Middle frontal gyrus (tissue), 1 donor: ENCODE measurements around the gene CDC20B.

ENCODE experiments used
- DNase-seq: peaks from one replicate; pipeline ENCODE4 v3.0.0-alpha.2; 2015; ENCODE audit warnings: low spot score; ENCODE audit errors: extremely low spot score

Gene CDC20B

GRCh38 chr5:55172937-55173686 lies at the start of gene CDC20B:
TSS of gene CDC20B (minus strand) at chr5:55173177. CDS start at chr5:55173000, 177 bp downstream.
- DNase-seq = no peak

GRCh38 chr5:55222092-55222984 lies 49.4 kb upstream of the CDC20B start:
- no peak for DNase-seq

GRCh38 chr5:55220433-55221185 lies 47.6 kb upstream of the CDC20B start:
- no peak for DNase-seq

- no peak for DNase-seq
Measured at GRCh38 chr5:55219770-55220169, 46.8 kb upstream of the CDC20B start.

GRCh38 chr5:55218967-55219366 lies 46.0 kb upstream of the CDC20B start:
- DNase-seq = no peak

GRCh38 chr5:55211184-55211874 lies 38.4 kb upstream of the CDC20B start:
- no peak for DNase-seq

- DNase-seq = no peak
Measured at GRCh38 chr5:55205001-55205400, 32.0 kb upstream of the CDC20B start.

GRCh38 chr5:55191165-55191564 lies 18.2 kb upstream of the CDC20B start:
- DNase-seq = no peak

- DNase-seq = no peak
Measured at GRCh38 chr5:55188656-55189540, 15.9 kb upstream of the CDC20B start.

GRCh38 chr5:55187370-55187769 lies 14.4 kb upstream of the CDC20B start:
- no peak for DNase-seq

- DNase-seq = no peak
Measured at GRCh38 chr5:55180016-55180415, 7.0 kb upstream of the CDC20B start.

GRCh38 chr5:55177078-55177477 lies 4.1 kb upstream of the CDC20B start:
- no peak for DNase-seq

- no peak for DNase-seq
Measured at GRCh38 chr5:55176176-55176818, 3.3 kb upstream of the CDC20B start.

GRCh38 chr5:55175781-55176175 lies 2.8 kb upstream of the CDC20B start:
- DNase-seq = no peak

GRCh38 chr5:55173687-55174230 lies 782 bp upstream of the CDC20B start:
- DNase-seq = no peak

GRCh38 chr5:55172051-55172899 lies 702 bp downstream of the CDC20B start:
- DNase-seq = peak; percentile 37

GRCh38 chr5:55171471-55171870 lies 1.5 kb downstream of the CDC20B start:
- DNase-seq = no peak

- no peak for DNase-seq
Measured at GRCh38 chr5:55162666-55163065, 10.3 kb downstream of the CDC20B start.
